Fibroblast of gingiva (primary cell): ENCODE results near the gene RAD51AP2.

ENCODE experiments used
- DNase-seq: peaks from one replicate; pipeline ENCODE4 v3.0.0-alpha.2; 2011; ENCODE audit warnings: low read depth

RAD51AP2 gene

DNA sequence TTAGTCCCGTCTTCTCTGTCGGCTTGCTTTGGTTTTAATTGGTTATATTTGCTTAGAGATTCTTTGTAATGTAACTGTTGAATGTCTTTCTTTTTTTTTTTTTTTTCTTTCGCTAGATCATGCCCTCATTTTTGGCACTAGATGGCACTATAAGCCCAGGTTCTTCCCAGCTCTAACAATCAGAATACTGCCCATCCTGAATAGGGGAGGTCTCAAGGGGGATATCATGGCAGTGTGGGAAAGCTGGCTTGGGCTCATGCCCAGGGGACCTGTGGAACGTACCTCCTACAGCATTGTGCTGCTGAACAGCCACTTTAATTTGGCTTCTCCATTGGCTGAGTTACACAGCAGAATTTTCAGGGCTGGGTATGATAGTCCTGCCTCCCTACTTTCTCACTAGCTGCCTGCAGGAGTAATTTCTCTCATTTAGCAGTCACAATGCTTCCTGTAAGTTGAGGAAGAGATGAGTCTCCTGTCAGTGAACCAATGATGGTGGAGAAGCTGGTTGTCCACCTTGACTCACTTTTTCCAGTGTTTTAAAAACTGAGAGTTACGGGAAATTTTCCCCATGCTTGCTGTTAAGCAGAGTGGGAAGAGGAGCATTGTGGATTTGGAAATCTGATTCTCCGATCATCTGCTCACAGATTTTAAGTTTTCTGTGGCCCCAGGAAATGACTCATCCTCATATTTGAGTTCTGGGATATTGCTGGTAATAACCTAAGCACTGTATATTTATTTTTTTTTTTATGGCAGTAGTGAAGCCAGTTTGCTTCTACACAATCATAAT is 47.2 kb downstream of the RAD51AP2 start:
- no peak for DNase-seq

DNA sequence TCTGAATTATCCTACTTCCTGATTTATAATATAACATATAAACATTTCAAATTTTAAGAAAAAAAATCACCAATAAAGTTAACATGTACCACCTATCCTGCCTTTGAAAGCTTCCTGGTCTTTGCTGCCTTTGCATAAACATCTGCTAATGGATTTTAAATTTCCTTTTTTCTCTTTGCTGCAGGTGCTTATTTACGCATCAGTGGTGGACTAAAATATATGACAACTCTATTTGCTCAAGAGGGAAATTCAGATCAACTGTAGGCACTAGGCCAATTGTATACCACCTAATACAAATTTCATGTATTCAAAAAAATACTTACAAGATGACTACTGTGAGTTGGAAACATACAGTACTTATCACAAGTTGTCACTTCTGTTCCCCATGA is 57.2 kb downstream of the RAD51AP2 start:
- no peak for DNase-seq
